A204.1 (cell line): ENCODE data around the gene TMEM17.

Source experiments
- FAIRE-seq: peaks from 2 replicates; lab custom pipeline; 2012; peaks lifted over from hg19 to GRCh38; lab: Jason Lieb, UNC

TMEM17 gene

GRCh38 chr2:62453955-62454354 is 52.0 kb downstream of the TMEM17 start:
- no peak for FAIRE-seq

- FAIRE-seq = no peak
These were observed 53.1 kb downstream of the TMEM17 start for GRCh38 chr2:62452701-62453454.

GRCh38 chr2:62450716-62451191 is 55.2 kb downstream of the TMEM17 start:
- no peak for FAIRE-seq
